Measurements from ENCODE around the gene TAS2R10.

DNA sequence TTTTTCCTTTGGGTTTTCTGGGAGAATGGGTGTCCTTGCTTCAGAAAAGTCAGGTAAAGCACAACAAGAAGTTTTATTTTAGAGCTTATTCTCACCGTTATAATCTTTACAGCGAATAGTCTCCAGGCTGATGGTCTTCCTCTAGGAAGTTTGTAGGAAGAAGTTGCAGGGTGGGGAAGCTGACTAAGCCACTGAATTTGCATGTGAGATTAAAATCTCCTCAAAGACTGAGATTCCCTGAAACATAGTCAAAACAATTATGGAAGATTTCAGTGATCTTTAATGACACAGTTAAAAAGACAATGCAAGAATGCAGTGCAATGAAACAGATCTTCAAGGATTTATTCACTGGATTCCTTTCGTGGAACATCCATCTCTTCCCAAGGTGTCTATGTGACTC, 1.2 kb downstream of the TAS2R10 start:
- TF ChIP-seq, protein P1, sequence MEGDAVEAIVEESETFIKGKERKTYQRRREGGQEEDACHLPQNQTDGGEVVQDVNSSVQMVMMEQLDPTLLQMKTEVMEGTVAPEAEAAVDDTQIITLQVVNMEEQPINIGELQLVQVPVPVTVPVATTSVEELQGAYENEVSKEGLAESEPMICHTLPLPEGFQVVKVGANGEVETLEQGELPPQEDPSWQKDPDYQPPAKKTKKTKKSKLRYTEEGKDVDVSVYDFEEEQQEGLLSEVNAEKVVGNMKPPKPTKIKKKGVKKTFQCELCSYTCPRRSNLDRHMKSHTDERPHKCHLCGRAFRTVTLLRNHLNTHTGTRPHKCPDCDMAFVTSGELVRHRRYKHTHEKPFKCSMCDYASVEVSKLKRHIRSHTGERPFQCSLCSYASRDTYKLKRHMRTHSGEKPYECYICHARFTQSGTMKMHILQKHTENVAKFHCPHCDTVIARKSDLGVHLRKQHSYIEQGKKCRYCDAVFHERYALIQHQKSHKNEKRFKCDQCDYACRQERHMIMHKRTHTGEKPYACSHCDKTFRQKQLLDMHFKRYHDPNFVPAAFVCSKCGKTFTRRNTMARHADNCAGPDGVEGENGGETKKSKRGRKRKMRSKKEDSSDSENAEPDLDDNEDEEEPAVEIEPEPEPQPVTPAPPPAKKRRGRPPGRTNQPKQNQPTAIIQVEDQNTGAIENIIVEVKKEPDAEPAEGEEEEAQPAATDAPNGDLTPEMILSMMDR (IDR thresholded peaks at IDR 0.05) = no peak
- TF ChIP-seq POLR2AphosphoS5 (IDR thresholded peaks at IDR 0.05) = no peak

Measured in esophagus muscularis mucosa (tissue), 3 donors.